ACC112 (cell line): ENCODE results near the gene DHX40.

ENCODE experiments used
- H2AFZ ChIP-seq: fragments of 200-600 bp; sonication (generic); one replicate; pipeline ENCODE4 v1.6.0; 2017; ENCODE audit warnings: antibody characterized with exemption, low read length; ENCODE audit not compliant: unreplicated experiment
- H3K27ac ChIP-seq: fragments of 200-600 bp; sonication (generic); 2 replicates; pipeline ENCODE4 v1.5.1; 2014; ENCODE audit warnings: low read depth, mild to moderate bottlenecking, antibody characterized with exemption, low read length, moderate library complexity
- H3K27me3 ChIP-seq: fragments of 200-600 bp; sonication (generic); 2 replicates; pipeline ENCODE4 v1.6.1; 2014; ENCODE audit warnings: mild to moderate bottlenecking, antibody characterized with exemption, low read length, moderate library complexity, mixed read lengths; ENCODE audit not compliant: insufficient read depth
- H3K36me3 ChIP-seq: fragments of 200-600 bp; sonication (generic); 2 replicates; pipeline ENCODE4 v1.6.1; 2016; ENCODE audit warnings: mild to moderate bottlenecking, antibody characterized with exemption, low read length, moderate library complexity, mixed read lengths; ENCODE audit not compliant: insufficient read depth
- H3K4me1 ChIP-seq: fragments of 200-600 bp; sonication (generic); one replicate; pipeline ENCODE4 v1.6.1; 2016; ENCODE audit warnings: low read length, mixed read lengths; ENCODE audit not compliant: insufficient read depth, unreplicated experiment, control insufficient read depth
- H3K4me3 ChIP-seq: fragments of 200-600 bp; sonication (generic); 2 replicates; pipeline ENCODE4 v1.5.1; 2014; ENCODE audit warnings: mild to moderate bottlenecking, low read depth, low read length
- H3K79me2 ChIP-seq: fragments of 200-600 bp; sonication (generic); one replicate; pipeline ENCODE4 v1.6.0; 2016; ENCODE audit warnings: low read length; ENCODE audit not compliant: control insufficient read depth, unreplicated experiment, insufficient read depth

The DHX40 gene

DNA sequence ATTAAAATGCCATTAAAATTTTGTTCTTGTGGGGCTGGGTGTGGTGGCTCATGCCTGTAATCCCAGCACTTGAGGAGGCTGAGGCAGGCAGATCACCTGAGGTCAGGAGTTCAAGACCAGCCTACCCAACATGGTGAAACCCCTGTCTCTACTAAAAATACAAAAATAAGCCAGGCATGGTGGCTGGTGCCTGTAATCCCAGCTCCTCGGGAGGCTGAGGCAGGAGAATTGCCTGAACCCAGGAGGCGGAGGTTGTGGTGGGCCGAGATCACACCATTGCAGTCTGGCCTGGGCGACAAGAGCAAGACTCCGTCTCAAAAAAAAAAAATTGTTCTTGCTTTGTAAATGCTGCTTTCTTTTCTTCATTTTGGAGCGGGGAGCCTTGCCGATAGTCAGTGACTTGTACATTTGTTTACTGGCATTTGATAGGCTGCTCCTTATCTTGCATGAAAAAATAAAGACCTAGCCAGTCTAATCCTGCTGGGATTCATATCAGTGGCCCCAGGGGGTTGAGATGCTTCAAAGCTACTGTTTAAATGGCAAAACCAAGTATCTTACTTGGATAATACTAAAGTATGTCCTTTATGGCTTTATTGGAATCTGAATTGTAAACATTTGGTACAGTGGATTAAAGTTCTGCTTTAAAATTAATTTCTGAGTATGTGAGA is 51.0 kb downstream of the DHX40 start:
- H3K4me1 ChIP-seq, result peaks cover 9% of the 10 kb centered on the region
- H2AFZ ChIP-seq, result no peak overlapping the region
- no peak overlapping the region for H3K4me3 ChIP-seq
- H3K27me3 ChIP-seq, result no peaks in the 10 kb centered on the region
- H3K79me2 ChIP-seq, result peaks cover 33% of the 10 kb centered on the region
- peaks cover 3% of the 10 kb centered on the region; the same call in 1 of the 2 replicates for H3K36me3 ChIP-seq
- no peak overlapping the region for H3K27ac ChIP-seq

DNA sequence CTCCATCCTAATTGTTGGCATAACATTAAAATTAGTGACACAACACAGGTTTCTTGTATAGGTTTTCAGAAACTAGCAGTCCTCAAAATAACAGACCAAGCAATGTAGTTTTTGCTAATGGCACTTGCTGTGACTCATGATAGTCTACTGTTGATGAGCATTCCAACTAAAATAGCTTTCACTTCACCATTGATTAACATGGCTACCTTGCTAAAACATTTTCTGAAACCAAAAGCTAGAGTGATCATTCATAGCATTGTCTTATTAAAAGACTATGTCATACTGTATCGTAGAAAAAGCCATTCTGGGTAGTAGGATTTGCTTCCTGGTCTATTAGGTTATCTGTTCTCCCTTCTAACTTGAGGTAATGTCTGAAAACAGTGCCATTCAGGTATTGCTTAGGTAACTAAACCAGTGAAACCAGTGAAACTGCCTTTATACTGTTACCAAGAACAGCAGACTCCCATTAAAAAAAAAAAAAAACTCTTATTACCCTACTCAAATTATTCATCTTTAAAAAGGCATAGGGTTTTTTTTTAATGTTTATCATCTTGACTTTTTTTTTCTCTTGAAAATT is 51.8 kb downstream of the DHX40 start:
- Histone ChIP-seq H3K27me3 (no peaks in the 10 kb centered on the region), H3K79me2 (peaks cover 42% of the 10 kb centered on the region), H2AFZ (peak overlapping the region; percentile 35), H3K4me1 (peaks cover 15% of the 10 kb centered on the region), H3K27ac (peak overlapping the region; percentile 18; the same call in 1 of the 2 replicates), H3K36me3 (peaks cover 7% of the 10 kb centered on the region; the same call in 1 of the 2 replicates), H3K4me3 (peak overlapping the region; percentile 98)

- Histone ChIP-seq H3K79me2 (peaks cover 59% of the 10 kb centered on the region), H3K4me1 (peaks cover 30% of the 10 kb centered on the region), H3K4me3 (peak overlapping the region; percentile 98), H3K27ac (peak overlapping the region; percentile 98), H2AFZ (no peak overlapping the region), H3K27me3 (no peaks in the 10 kb centered on the region), H3K36me3 (peaks cover 7% of the 10 kb centered on the region; the same call in 1 of the 2 replicates)
These were observed 53.6 kb downstream of the DHX40 start for GRCh38 chr17:59619035-59619297.

DNA sequence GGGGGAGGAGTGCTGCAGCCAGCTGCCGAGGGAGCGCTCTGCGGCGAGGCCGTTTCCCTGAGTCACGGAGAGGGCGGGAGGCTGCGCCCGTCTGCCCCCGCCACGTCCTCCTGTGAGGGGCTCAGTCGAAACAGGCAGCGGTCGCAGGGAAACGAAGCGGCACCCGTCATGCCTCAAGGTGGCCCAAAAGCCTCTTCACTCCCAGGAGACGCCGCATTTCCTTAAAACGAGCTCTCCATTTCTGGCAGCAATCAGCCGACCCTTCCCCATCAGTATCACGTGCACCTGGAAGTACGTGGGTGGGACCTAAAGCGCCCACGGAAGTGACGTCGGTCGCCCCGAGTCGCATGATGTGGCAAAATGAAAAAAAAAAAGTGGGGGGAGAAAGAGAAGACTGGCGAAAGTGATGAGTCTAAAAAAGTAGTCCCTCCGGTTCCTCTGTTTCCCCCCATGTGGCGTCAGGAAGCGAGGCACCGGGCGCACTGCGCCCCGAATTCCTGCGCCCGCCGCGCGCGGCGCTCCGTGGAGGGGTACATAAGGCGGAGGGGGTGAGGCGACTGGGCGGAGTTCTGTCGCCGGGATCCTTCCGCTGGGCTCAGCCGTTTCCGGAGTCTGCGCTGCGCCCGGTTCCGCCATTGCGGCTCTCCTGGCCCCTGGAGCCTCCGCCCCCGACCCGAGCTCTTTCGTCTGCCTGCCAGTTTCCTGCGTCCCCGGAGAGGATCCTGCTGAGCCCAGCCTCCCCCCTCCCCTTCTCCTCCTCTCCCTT is 54.1 kb downstream of the DHX40 start, which contains the start of gene CLTC:
Gene CLTC, plus strand, starts transcription at position 598 of the 766 bp plus-strand sequence. CDS start 237 bp downstream, outside the sequence.
- Histone ChIP-seq H3K4me1 (peaks cover 33% of the 10 kb centered on the region), H3K27me3 (no peaks in the 10 kb centered on the region), H3K36me3 (peaks cover 7% of the 10 kb centered on the region; the same call in 1 of the 2 replicates), H3K79me2 (peaks cover 64% of the 10 kb centered on the region), H3K4me3 (peak within 1 kb of the TSS; percentile 98), H3K27ac (peak within 1 kb of the TSS; percentile 98), H2AFZ (peak within 1 kb of the TSS; percentile 11)

GRCh38 chr17:59620064-59620359 is 54.6 kb downstream of the DHX40 start:
- Histone ChIP-seq H3K36me3 (peaks cover 7% of the 10 kb centered on the region; the same call in 1 of the 2 replicates), H2AFZ (peak overlapping the region; percentile 11), H3K27me3 (no peaks in the 10 kb centered on the region), H3K27ac (peak overlapping the region; percentile 98), H3K79me2 (peaks cover 69% of the 10 kb centered on the region), H3K4me3 (peak overlapping the region; percentile 98), H3K4me1 (peaks cover 33% of the 10 kb centered on the region)

- peaks cover 34% of the 10 kb centered on the region for H3K4me1 ChIP-seq
- H3K27ac ChIP-seq, result peak overlapping the region; percentile 98
- peak overlapping the region; percentile 98 for H3K4me3 ChIP-seq
- H3K36me3 ChIP-seq, result peaks cover 7% of the 10 kb centered on the region; the same call in 1 of the 2 replicates
- no peaks in the 10 kb centered on the region for H3K27me3 ChIP-seq
- peaks cover 75% of the 10 kb centered on the region for H3K79me2 ChIP-seq
- H2AFZ ChIP-seq, result no peak overlapping the region
These were observed 55.3 kb downstream of the DHX40 start for GRCh38 chr17:59620518-59621259.

DNA sequence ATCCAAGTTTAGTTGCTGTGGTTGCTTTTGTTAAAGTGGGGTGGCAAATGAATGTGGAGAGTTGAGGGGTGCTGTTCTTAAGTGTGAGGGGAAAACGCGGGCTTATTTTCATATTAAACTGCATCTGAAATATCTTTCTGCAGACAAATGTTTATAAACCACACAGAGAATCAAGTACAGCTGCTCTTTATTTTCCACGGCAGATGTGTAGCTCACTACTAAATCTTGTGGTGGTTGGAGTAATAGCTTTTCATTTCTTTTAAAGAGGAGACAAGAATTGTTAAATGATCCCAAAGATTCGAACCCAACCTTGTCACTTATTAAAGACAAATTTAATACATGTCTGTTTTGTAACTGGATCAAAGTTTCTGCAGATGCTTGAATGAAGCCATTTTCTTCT is 56.4 kb downstream of the DHX40 start:
- peaks cover 43% of the 10 kb centered on the region for H3K4me1 ChIP-seq
- peak overlapping the region; percentile 98 for H3K4me3 ChIP-seq

GRCh38 chr17:59623151-59623550 is 57.7 kb downstream of the DHX40 start:
- no peak overlapping the region for H3K27ac ChIP-seq
- peaks cover 37% of the 10 kb centered on the region for H3K4me1 ChIP-seq
- H3K4me3 ChIP-seq, result peak overlapping the region; percentile 98

More for the DNA sequence above, 56.4 kb downstream of the DHX40 start:
- Histone ChIP-seq H3K27me3 (no peaks in the 10 kb centered on the region), H2AFZ (no peak overlapping the region), H3K79me2 (peaks cover 86% of the 10 kb centered on the region), H3K27ac (peak overlapping the region; percentile 3; the same call in 1 of the 2 replicates), H3K36me3 (peaks cover 11% of the 10 kb centered on the region; the same call in 1 of the 2 replicates)

GRCh38 chr17:59626756-59627155 is 61.3 kb downstream of the DHX40 start:
- no peak overlapping the region for H3K27ac ChIP-seq
- H3K79me2 ChIP-seq, result peaks cover 98% of the 10 kb centered on the region
- H3K4me1 ChIP-seq, result peaks cover 52% of the 10 kb centered on the region
- no peak overlapping the region for H2AFZ ChIP-seq
- H3K27me3 ChIP-seq, result no peaks in the 10 kb centered on the region
- peaks cover 31% of the 10 kb centered on the region for H3K36me3 ChIP-seq
- no peak overlapping the region for H3K4me3 ChIP-seq

More at GRCh38 chr17:59623151-59623550, 57.7 kb downstream of the DHX40 start:
- Histone ChIP-seq H3K36me3 (peaks cover 16% of the 10 kb centered on the region), H3K27me3 (no peaks in the 10 kb centered on the region), H3K79me2 (peaks cover 91% of the 10 kb centered on the region), H2AFZ (no peak overlapping the region)

DNA sequence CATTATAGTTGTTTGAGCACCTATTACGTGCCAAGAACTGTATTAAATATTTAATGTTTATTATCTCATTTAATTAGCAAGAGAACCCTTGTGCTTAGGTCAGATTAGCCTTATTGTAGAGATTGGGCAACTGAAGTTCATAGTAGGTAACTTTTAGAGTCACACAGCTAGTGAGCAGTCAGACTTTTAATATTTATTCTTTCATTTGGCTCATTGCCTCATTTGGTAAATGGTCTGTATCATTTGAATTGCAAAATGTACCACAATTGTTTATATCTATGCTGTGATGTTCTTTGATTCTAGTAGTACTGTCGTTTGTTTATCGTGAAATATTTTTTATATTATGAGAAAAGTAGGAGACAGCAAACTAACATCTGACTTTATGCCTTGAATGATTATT is 61.9 kb downstream of the DHX40 start:
- Histone ChIP-seq H3K27ac (no peak overlapping the region), H3K4me3 (no peak overlapping the region)

More for the DNA sequence above, 61.9 kb downstream of the DHX40 start:
- Histone ChIP-seq H3K36me3 (peaks cover 31% of the 10 kb centered on the region), H2AFZ (no peak overlapping the region), H3K4me1 (peaks cover 51% of the 10 kb centered on the region), H3K27me3 (no peaks in the 10 kb centered on the region), H3K79me2 (peaks cover 96% of the 10 kb centered on the region)
